OCI-LY1 (cell line): ENCODE data around the gene SMAD7.

ENCODE experiments used
- H2AFZ ChIP-seq: fragments of 200-600 bp; sonication (generic), shearing (Covaris generic); 2 replicates; pipeline ENCODE4 v1.6.0; 2014; ENCODE audit warnings: antibody characterized with exemption, mild to moderate bottlenecking, low read length
- H3F3A ChIP-seq: fragments of 200-600 bp; sonication (generic), shearing (Covaris generic); 2 replicates; pipeline ENCODE4 v1.6.0; 2014; ENCODE audit warnings: mild to moderate bottlenecking, antibody characterized with exemption, low read length, moderate library complexity; ENCODE audit not compliant: insufficient read depth
- H3K27ac ChIP-seq: fragments of 200-600 bp; sonication (generic); 2 replicates; pipeline ENCODE4 v1.5.1; 2014; ENCODE audit warnings: low read length, mixed run types, mild to moderate bottlenecking, low read depth; ENCODE audit not compliant: poor library complexity, severe bottlenecking
- H3K27me3 ChIP-seq: fragments of 200-600 bp; sonication (generic); 2 replicates; pipeline ENCODE4 v1.6.0; 2014; ENCODE audit warnings: antibody characterized with exemption, mild to moderate bottlenecking, low read length, moderate library complexity; ENCODE audit not compliant: insufficient read depth
- H3K36me3 ChIP-seq: fragments of 200-600 bp; sonication (generic); 2 replicates; pipeline ENCODE4 v1.6.1; 2014; ENCODE audit warnings: mild to moderate bottlenecking, antibody characterized with exemption, low read length, moderate library complexity, mixed read lengths; ENCODE audit not compliant: insufficient read depth
- H3K4me1 ChIP-seq: fragments of 200-600 bp; sonication (generic); 2 replicates; pipeline ENCODE4 v1.5.1; 2014; ENCODE audit warnings: mild to moderate bottlenecking, low read length, moderate library complexity; ENCODE audit not compliant: insufficient read depth, severe bottlenecking
- H3K4me2 ChIP-seq: fragments of 200-600 bp; sonication (generic), shearing (Covaris generic); 2 replicates; pipeline ENCODE4 v1.6.1; 2014; ENCODE audit warnings: low read length
- H3K4me3 ChIP-seq: fragments of 200-600 bp; sonication (generic); 2 replicates; pipeline ENCODE4 v1.5.1; 2014; ENCODE audit warnings: low read length, low read depth, mild to moderate bottlenecking, mixed read lengths; ENCODE audit not compliant: poor library complexity, severe bottlenecking
- H3K79me2 ChIP-seq: fragments of 200-600 bp; shearing (Covaris generic); 2 replicates; pipeline ENCODE4 v1.6.1; 2016; ENCODE audit warnings: mixed run types, low read length, mixed read lengths; ENCODE audit not compliant: insufficient read depth
- H3K9ac ChIP-seq: fragments of 200-600 bp; sonication (generic), shearing (Covaris generic); 2 replicates; pipeline ENCODE4 v1.6.1; 2014; ENCODE audit warnings: mild to moderate bottlenecking, low read length, mixed read lengths
- H3K9me2 ChIP-seq: fragments of 200-600 bp; sonication (generic), shearing (Covaris generic); 2 replicates; pipeline ENCODE4 v1.6.1; 2014; ENCODE audit warnings: low read depth, mild to moderate bottlenecking, low read length, mixed read lengths
- H3K9me3 ChIP-seq: fragments of 200-600 bp; shearing (Covaris generic); 2 replicates; pipeline ENCODE4 v1.6.1; 2014; ENCODE audit warnings: low read length, mixed read lengths
- H4K20me1 ChIP-seq: fragments of 200-600 bp; sonication (generic), shearing (Covaris generic); 2 replicates; pipeline ENCODE4 v1.6.0; 2016; ENCODE audit warnings: mild to moderate bottlenecking, low read length; ENCODE audit not compliant: insufficient read depth
- EZH2 ChIP-seq: fragments of 200-600 bp; sonication (generic), shearing (Covaris generic); IDR thresholded peaks from 2 replicates; pipeline ENCODE4 v1.8.0; 2017; ENCODE audit warnings: borderline replicate concordance, mixed run types, mild to moderate bottlenecking, antibody characterized with exemption, low read length, moderate library complexity, mixed read lengths
- TF ChIP-seq, protein P1 (sequence below): fragments of 200-600 bp; sonication (generic), shearing (Covaris generic); IDR thresholded peaks from 2 replicates; pipeline ENCODE4 v1.5.1; 2017; ENCODE audit warnings: mild to moderate bottlenecking, antibody characterized with exemption, low read length, moderate library complexity, mixed read lengths

The SMAD7 gene

DNA sequence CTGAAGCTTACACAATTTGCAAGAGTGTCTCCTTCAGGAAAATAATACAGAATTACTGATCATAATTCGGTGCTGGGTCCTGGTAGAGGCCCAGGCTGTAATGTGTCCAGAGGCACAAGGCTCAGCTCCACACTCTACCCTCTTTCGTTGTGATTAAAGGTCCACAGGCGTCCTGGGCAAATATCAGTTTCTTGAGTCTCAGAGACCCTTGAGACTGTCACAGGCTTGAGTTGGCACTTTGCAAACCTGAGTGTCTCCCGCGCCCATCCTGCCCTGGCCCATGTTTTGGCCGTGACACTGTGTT is 46.9 kb upstream of the SMAD7 start:
- TF ChIP-seq EZH2: no peak
- Histone ChIP-seq H3K36me3 (no peaks in the 10 kb centered on the region), H3K27ac (no peak overlapping the region), H3K9ac (no peak overlapping the region), H4K20me1 (no peaks in the 10 kb centered on the region), H3K9me3 (no peaks in the 10 kb centered on the region), H3K4me1 (peaks cover under 1% of the 10 kb centered on the region), H3K9me2 (no peaks in the 10 kb centered on the region), H3K27me3 (peaks cover 12% of the 10 kb centered on the region; the same call in 1 of the 2 replicates), H3K4me3 (no peak overlapping the region), H3K79me2 (no peaks in the 10 kb centered on the region), H3K4me2 (no peak overlapping the region), H2AFZ (no peak overlapping the region), H3F3A (no peaks in the 10 kb centered on the region)

GRCh38 chr18:48996901-48997463 is 46.2 kb upstream of the SMAD7 start:
- no peaks in the 10 kb centered on the region for H3K9me3 ChIP-seq
- no peak overlapping the region for H3K4me3 ChIP-seq
- H3K4me2 ChIP-seq: no peak overlapping the region
- H4K20me1 ChIP-seq: no peaks in the 10 kb centered on the region
- no peaks in the 10 kb centered on the region for H3K36me3 ChIP-seq
- no peak overlapping the region for H3K9ac ChIP-seq
- TF ChIP-seq, protein P1, sequence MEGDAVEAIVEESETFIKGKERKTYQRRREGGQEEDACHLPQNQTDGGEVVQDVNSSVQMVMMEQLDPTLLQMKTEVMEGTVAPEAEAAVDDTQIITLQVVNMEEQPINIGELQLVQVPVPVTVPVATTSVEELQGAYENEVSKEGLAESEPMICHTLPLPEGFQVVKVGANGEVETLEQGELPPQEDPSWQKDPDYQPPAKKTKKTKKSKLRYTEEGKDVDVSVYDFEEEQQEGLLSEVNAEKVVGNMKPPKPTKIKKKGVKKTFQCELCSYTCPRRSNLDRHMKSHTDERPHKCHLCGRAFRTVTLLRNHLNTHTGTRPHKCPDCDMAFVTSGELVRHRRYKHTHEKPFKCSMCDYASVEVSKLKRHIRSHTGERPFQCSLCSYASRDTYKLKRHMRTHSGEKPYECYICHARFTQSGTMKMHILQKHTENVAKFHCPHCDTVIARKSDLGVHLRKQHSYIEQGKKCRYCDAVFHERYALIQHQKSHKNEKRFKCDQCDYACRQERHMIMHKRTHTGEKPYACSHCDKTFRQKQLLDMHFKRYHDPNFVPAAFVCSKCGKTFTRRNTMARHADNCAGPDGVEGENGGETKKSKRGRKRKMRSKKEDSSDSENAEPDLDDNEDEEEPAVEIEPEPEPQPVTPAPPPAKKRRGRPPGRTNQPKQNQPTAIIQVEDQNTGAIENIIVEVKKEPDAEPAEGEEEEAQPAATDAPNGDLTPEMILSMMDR: peak; percentile 5; the same call in 1 of the 2 replicates
- TF ChIP-seq EZH2: no peak
- H3K79me2 ChIP-seq: no peaks in the 10 kb centered on the region
- no peak overlapping the region for H2AFZ ChIP-seq
- H3K9me2 ChIP-seq: no peaks in the 10 kb centered on the region
- peaks cover 4% of the 10 kb centered on the region for H3K4me1 ChIP-seq
- H3F3A ChIP-seq: no peaks in the 10 kb centered on the region
- H3K27me3 ChIP-seq: peaks cover 12% of the 10 kb centered on the region; the same call in 1 of the 2 replicates
- H3K27ac ChIP-seq: no peak overlapping the region

DNA sequence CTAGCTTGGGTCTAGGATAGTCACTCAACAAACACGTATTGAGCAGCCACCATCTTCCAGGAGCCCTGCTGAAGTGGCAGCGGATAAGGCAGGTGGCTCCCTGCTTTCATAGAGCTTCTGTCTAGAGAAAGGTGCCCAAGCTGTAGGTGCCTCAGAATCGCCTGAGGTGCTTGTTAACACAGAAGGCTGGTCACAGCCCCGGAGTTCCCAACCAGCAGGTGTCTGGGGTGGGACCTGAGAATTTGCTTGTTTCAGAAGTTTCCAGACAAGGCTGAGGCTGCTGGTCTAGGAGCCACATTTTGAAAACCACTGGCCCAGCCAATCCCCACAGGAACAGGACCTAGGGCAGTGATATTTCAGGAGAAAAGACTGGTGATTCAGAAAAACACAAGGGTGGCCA is 45.3 kb upstream of the SMAD7 start:
- Histone ChIP-seq H3K4me2 (no peak overlapping the region), H3K79me2 (no peaks in the 10 kb centered on the region), H2AFZ (no peak overlapping the region), H3K27ac (no peak overlapping the region), H3K27me3 (peaks cover 12% of the 10 kb centered on the region; the same call in 1 of the 2 replicates), H3K9me2 (no peaks in the 10 kb centered on the region), H3K9me3 (no peaks in the 10 kb centered on the region), H3K4me3 (no peak overlapping the region), H3K9ac (no peak overlapping the region), H3K36me3 (no peaks in the 10 kb centered on the region), H3K4me1 (peaks cover 4% of the 10 kb centered on the region), H4K20me1 (no peaks in the 10 kb centered on the region), H3F3A (no peaks in the 10 kb centered on the region)
- TF ChIP-seq, protein P1: no peak
